GM13977 (cell line): Measurements from ENCODE around the gene IDUA.

Experiments used
- DNase-seq: peaks from one replicate; pipeline ENCODE4 v3.0.0; 2012; ENCODE audit warnings: low spot score
- in situ Hi-C: fragments of 300-500 bp; cut with MboI; formaldehyde crosslinking; loops from one replicate; pipeline ENCODE4 v1.12.0; 2022; ENCODE audit warnings: low sequenced_read_pairs, low pct_unique_long_range_greater_than_20kb, mixed read lengths, inconsistent platforms; ENCODE audit not compliant: unreplicated experiment
- TF ChIP-seq, protein P1 (sequence below): IDR thresholded peaks from 2 replicates; pipeline ENCODE4 v1.5.1; 2012; ENCODE audit warnings: mild to moderate bottlenecking, control low read depth; ENCODE audit not compliant: insufficient read depth; ENCODE audit errors: extremely low read depth, missing control alignments

Gene IDUA

GRCh38 chr4:1012034-1012739, 25.3 kb downstream of the IDUA start:
- TF ChIP-seq, protein P1, sequence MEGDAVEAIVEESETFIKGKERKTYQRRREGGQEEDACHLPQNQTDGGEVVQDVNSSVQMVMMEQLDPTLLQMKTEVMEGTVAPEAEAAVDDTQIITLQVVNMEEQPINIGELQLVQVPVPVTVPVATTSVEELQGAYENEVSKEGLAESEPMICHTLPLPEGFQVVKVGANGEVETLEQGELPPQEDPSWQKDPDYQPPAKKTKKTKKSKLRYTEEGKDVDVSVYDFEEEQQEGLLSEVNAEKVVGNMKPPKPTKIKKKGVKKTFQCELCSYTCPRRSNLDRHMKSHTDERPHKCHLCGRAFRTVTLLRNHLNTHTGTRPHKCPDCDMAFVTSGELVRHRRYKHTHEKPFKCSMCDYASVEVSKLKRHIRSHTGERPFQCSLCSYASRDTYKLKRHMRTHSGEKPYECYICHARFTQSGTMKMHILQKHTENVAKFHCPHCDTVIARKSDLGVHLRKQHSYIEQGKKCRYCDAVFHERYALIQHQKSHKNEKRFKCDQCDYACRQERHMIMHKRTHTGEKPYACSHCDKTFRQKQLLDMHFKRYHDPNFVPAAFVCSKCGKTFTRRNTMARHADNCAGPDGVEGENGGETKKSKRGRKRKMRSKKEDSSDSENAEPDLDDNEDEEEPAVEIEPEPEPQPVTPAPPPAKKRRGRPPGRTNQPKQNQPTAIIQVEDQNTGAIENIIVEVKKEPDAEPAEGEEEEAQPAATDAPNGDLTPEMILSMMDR = no peak
- DNase-seq = no peak
- in situ Hi-C loops = no loop called here

- TF ChIP-seq, protein P1 = no peak
- in situ Hi-C loops = no loop called here
- DNase-seq = no peak
Observed at GRCh38 chr4:1013225-1014073, 26.6 kb downstream of the IDUA start.

GRCh38 chr4:1014291-1015167, 27.7 kb downstream of the IDUA start:
- in situ Hi-C loops = no loop called here
- TF ChIP-seq, protein P1 = no peak

GRCh38 chr4:1015179-1015578, 28.3 kb downstream of the IDUA start:
- TF ChIP-seq, protein P1 = no peak
- in situ Hi-C loops = no loop called here
- DNase-seq = no peak

More at GRCh38 chr4:1014291-1015167, 27.7 kb downstream of the IDUA start:
- no peak for DNase-seq

- in situ Hi-C loops = no loop called here
- TF ChIP-seq, protein P1 = no peak
- DNase-seq = no peak
Observed at GRCh38 chr4:1015746-1016145, 28.9 kb downstream of the IDUA start.

DNA sequence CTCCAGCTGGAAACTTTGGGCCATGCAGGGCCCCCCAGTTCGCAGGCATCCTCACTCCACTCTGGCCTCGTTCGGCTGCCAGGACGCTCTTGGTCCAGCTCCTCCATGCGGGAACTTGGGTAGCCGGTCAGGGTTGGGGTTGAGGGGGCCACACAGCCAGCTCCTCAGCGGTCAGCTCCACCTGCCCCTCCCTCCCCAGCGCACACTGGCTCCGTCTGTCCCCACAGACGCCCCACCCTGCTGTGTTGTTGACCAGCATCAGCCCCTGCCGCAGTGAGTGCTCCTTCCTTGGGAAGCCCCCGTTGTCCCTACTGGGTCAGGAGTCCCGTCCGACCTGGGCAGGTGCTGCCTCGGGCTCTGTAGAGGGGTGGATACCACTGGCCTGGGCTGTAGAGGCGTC, 30.4 kb downstream of the IDUA start:
- no peak for DNase-seq

More for the DNA sequence above, 30.4 kb downstream of the IDUA start:
- in situ Hi-C loops = no loop called here
- TF ChIP-seq, protein P1 = no peak
